ENCODE data around the gene CHODL. TPM values are rescaled to one million over a fixed set of nuclear protein-coding genes. Genes with fewer than 3 reads are reported as not detected.

Gene CHODL
- total RNA-seq, 1 donor from 2014 or later: 5.2 TPM

- Histone ChIP-seq H3K79me2 (ENCODE audit: low read depth) (no peaks in the 10 kb centered on the region), H3K27me3 (no peaks in the 10 kb centered on the region), H3K9me3 (ENCODE audit: low read depth) (peaks cover 5% of the 10 kb centered on the region), H2AFZ (replicated peaks) (no peak overlapping the region), H3K4me3 (no peak overlapping the region), H3F3A (ENCODE audit: low read depth) (no peaks in the 10 kb centered on the region), H3K27ac (no peak overlapping the region), H3K9ac (no peak overlapping the region), H3K36me3 (no peaks in the 10 kb centered on the region), H3K4me2 (no peak overlapping the region), H3K4me1 (no peaks in the 10 kb centered on the region), H4K20me1 (ENCODE audit: low read depth) (no peaks in the 10 kb centered on the region)
- DNase-seq (ENCODE audit: low spot score): no peak
- Mint-ChIP-seq H3K27ac (no peak overlapping the region), H3K9me3 (peaks cover 15% of the 10 kb centered on the region), H3K27me3 (ENCODE audit: insufficient read depth, low read depth) (no peaks in the 10 kb centered on the region), H3K4me3 (no peak overlapping the region), H3K4me1 (no peaks in the 10 kb centered on the region), H3K36me3 (no peaks in the 10 kb centered on the region)
- TF ChIP-seq, protein P1, sequence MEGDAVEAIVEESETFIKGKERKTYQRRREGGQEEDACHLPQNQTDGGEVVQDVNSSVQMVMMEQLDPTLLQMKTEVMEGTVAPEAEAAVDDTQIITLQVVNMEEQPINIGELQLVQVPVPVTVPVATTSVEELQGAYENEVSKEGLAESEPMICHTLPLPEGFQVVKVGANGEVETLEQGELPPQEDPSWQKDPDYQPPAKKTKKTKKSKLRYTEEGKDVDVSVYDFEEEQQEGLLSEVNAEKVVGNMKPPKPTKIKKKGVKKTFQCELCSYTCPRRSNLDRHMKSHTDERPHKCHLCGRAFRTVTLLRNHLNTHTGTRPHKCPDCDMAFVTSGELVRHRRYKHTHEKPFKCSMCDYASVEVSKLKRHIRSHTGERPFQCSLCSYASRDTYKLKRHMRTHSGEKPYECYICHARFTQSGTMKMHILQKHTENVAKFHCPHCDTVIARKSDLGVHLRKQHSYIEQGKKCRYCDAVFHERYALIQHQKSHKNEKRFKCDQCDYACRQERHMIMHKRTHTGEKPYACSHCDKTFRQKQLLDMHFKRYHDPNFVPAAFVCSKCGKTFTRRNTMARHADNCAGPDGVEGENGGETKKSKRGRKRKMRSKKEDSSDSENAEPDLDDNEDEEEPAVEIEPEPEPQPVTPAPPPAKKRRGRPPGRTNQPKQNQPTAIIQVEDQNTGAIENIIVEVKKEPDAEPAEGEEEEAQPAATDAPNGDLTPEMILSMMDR (IDR thresholded peaks at IDR 0.05): no peak
- TF ChIP-seq EZH2phosphoT487 (IDR thresholded peaks at IDR 0.05) (no peak), EZH2 (IDR thresholded peaks at IDR 0.05) (no peak)
Observed at GRCh38 chr21:18222346-18222745, 22.3 kb upstream of the CHODL start.

DNA sequence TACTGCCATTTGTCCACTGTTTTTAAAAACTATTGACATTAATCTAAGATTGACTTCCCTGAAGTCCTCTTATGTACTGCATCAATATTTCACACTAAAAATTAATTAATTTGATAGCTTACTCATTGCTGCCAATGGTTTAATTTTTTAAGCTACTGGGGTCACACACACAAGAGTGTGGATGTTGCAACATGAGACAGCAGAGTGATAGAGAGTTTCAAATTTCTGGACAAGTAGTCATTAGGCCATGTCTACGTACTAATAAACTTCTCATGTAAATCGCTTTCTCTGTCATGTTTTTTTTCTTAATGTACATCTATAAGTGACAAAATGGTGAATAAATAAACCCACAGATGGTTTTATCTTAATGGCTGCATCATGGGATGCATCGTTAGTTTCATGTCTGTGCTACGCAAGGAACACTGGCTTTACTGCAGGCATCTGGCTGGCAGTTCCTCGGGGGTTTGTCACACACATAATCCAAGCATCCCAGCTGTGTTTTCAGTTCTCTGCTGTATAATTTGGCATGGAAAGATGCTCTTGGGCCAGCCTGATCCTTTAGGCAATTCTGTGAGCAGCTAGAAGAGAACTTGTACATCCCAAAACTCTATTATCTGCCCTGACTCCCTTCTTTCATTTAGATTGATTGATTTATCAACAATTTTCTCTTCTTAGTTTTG is 16.4 kb upstream of the CHODL start:
- H3F3A ChIP-seq (ENCODE audit: low read depth): no peaks in the 10 kb centered on the region
- H3K9ac ChIP-seq: no peak overlapping the region
- no peaks in the 10 kb centered on the region for H3K79me2 ChIP-seq (ENCODE audit: low read depth)
- H3K27ac ChIP-seq: no peak overlapping the region
- no peaks in the 10 kb centered on the region for H4K20me1 ChIP-seq (ENCODE audit: low read depth)
- H3K36me3 Mint-ChIP-seq: no peaks in the 10 kb centered on the region
- no peaks in the 10 kb centered on the region for H3K9me3 ChIP-seq (ENCODE audit: low read depth)
- no peaks in the 10 kb centered on the region for H3K27me3 ChIP-seq
- DNase-seq (ENCODE audit: low spot score): no peak
- H3K36me3 ChIP-seq: no peaks in the 10 kb centered on the region
- H3K9me3 Mint-ChIP-seq: no peaks in the 10 kb centered on the region
- H2AFZ ChIP-seq (replicated peaks): no peak overlapping the region
- TF ChIP-seq EZH2phosphoT487 (IDR thresholded peaks at IDR 0.05) (no peak), EZH2 (IDR thresholded peaks at IDR 0.05) (no peak)
- TF ChIP-seq, protein P1 (IDR thresholded peaks at IDR 0.05): no peak
- no peaks in the 10 kb centered on the region for H3K27me3 Mint-ChIP-seq (ENCODE audit: insufficient read depth, low read depth)
- no peaks in the 10 kb centered on the region for H3K4me1 Mint-ChIP-seq
- no peaks in the 10 kb centered on the region for H3K4me1 ChIP-seq
- H3K4me3 Mint-ChIP-seq: no peak overlapping the region
- no peak overlapping the region for H3K4me2 ChIP-seq
- no peak overlapping the region for H3K4me3 ChIP-seq
- H3K27ac Mint-ChIP-seq: no peak overlapping the region

GRCh38 chr21:18235545-18235944 is 9.1 kb upstream of the CHODL start:
- Histone ChIP-seq H3K4me1 (no peaks in the 10 kb centered on the region), H3K79me2 (ENCODE audit: low read depth) (no peaks in the 10 kb centered on the region), H4K20me1 (ENCODE audit: low read depth) (no peaks in the 10 kb centered on the region), H3K27me3 (no peaks in the 10 kb centered on the region), H3K9me3 (ENCODE audit: low read depth) (no peaks in the 10 kb centered on the region), H3K9ac (no peak overlapping the region), H3F3A (ENCODE audit: low read depth) (no peaks in the 10 kb centered on the region), H3K4me3 (no peak overlapping the region), H2AFZ (replicated peaks) (no peak overlapping the region), H3K4me2 (no peak overlapping the region), H3K36me3 (no peaks in the 10 kb centered on the region), H3K27ac (no peak overlapping the region)
- TF ChIP-seq EZH2phosphoT487 (IDR thresholded peaks at IDR 0.05) (no peak), EZH2 (IDR thresholded peaks at IDR 0.05) (no peak)
- TF ChIP-seq, protein P1 (IDR thresholded peaks at IDR 0.05): no peak
- Mint-ChIP-seq H3K4me1 (no peaks in the 10 kb centered on the region), H3K36me3 (no peaks in the 10 kb centered on the region), H3K4me3 (no peak overlapping the region), H3K27me3 (ENCODE audit: insufficient read depth, low read depth) (no peaks in the 10 kb centered on the region), H3K27ac (no peak overlapping the region), H3K9me3 (no peaks in the 10 kb centered on the region)
- no peak for DNase-seq (ENCODE audit: low spot score)

Measured in neural progenitor cell (in vitro differentiated cells).